NCI-H774 (cell line): ENCODE data around the gene PALD1.

Experiments used
- DNase-seq: peaks from one replicate; lab custom pipeline; 2025; lab: John Stamatoyannopoulos, UW

The PALD1 gene

GRCh38 chr10:70507966-70508365 is 29.4 kb downstream of the PALD1 start:
- no peak for DNase-seq

- no peak for DNase-seq
Observed at GRCh38 chr10:70508912-70509756, 30.6 kb downstream of the PALD1 start.

- DNase-seq = no peak
Observed at GRCh38 chr10:70509757-70510147, 31.2 kb downstream of the PALD1 start.

- DNase-seq = no peak
Observed at GRCh38 chr10:70510453-70510852, 31.9 kb downstream of the PALD1 start.

GRCh38 chr10:70510904-70511303 is 32.3 kb downstream of the PALD1 start:
- no peak for DNase-seq

- no peak for DNase-seq
Observed at GRCh38 chr10:70512149-70512639, 33.6 kb downstream of the PALD1 start.

- no peak for DNase-seq
Observed at GRCh38 chr10:70513848-70514309, 35.3 kb downstream of the PALD1 start.

GRCh38 chr10:70514591-70514990 is 36.0 kb downstream of the PALD1 start:
- DNase-seq = no peak

- DNase-seq = no peak
Observed at GRCh38 chr10:70515035-70515667, 36.6 kb downstream of the PALD1 start.

GRCh38 chr10:70518695-70519094 is 40.1 kb downstream of the PALD1 start:
- no peak for DNase-seq

- no peak for DNase-seq
Observed at GRCh38 chr10:70523057-70523456, 44.5 kb downstream of the PALD1 start.

- no peak for DNase-seq
Observed at GRCh38 chr10:70523549-70523948, 45.0 kb downstream of the PALD1 start.

- DNase-seq = no peak
Observed at GRCh38 chr10:70528314-70528713, 49.7 kb downstream of the PALD1 start.

- DNase-seq = peak; percentile 38
Observed at GRCh38 chr10:70528741-70529362, 50.3 kb downstream of the PALD1 start.

GRCh38 chr10:70529848-70530247 is 51.3 kb downstream of the PALD1 start:
- DNase-seq = no peak

GRCh38 chr10:70530315-70530714 is 51.7 kb downstream of the PALD1 start:
- no peak for DNase-seq

GRCh38 chr10:70532554-70533188 is 54.1 kb downstream of the PALD1 start:
- DNase-seq = no peak

GRCh38 chr10:70533189-70533558 is 54.6 kb downstream of the PALD1 start:
- no peak for DNase-seq

- no peak for DNase-seq
Observed at GRCh38 chr10:70534281-70534680, 55.7 kb downstream of the PALD1 start.

- no peak for DNase-seq
Observed at GRCh38 chr10:70535001-70535400, 56.4 kb downstream of the PALD1 start.

- no peak for DNase-seq
Observed at GRCh38 chr10:70535451-70535850, 56.9 kb downstream of the PALD1 start.

GRCh38 chr10:70536196-70536861 is 57.8 kb downstream of the PALD1 start:
- DNase-seq = no peak
